ENCODE results near the gene KLHL42. TPM values are rescaled to one million over a fixed set of nuclear protein-coding genes. Genes with fewer than 3 reads are reported as not detected.

KLHL42 gene
- total and polyA plus RNA-seq, 2 of the 8 experiments (the other 6 are each of a cell fraction or from before 2014, with no cell fraction given): 13.6 to 21.6 TPM

- H2BK12ac ChIP-seq (ENCODE audit: low read depth, low read length): no peak overlapping the region
- no peaks in the 10 kb centered on the region for H4K20me1 ChIP-seq (replicated peaks in 1 of 2; ENCODE audit: control insufficient read depth in 1 of 2, insufficient read depth in 2 of 2, low read length in 2 of 2)
- H3K79me2 ChIP-seq (ENCODE audit: control insufficient read depth in 1 of 2, insufficient read depth in 2 of 2, low read length in 2 of 2): no peaks in the 10 kb centered on the region
- H3K36me3 ChIP-seq (ENCODE audit: control insufficient read depth in 2 of 4, insufficient read depth in 4 of 4, low read length in 3 of 4): no peaks in the 10 kb centered on the region
- H3K23me2 ChIP-seq (ENCODE audit: low read depth, low read length): no peaks in the 10 kb centered on the region; the same call in 1 of the 2 replicates
- FAIRE-seq (no peak), DNase-seq (ENCODE audit: low read depth in 1 of 2, low spot score in 2 of 2) (no peak)
- H2AFZ ChIP-seq (ENCODE audit: low read length): no peak overlapping the region
- no peak overlapping the region for H4K91ac ChIP-seq (replicated peaks; ENCODE audit: insufficient read length, low read length)
- H2BK120ac ChIP-seq (replicated peaks; ENCODE audit: low read depth, low read length): no peak overlapping the region
- 87% methylated on average over 2 of the region's 2 CpGs; no CpG with 5 or more reads in 1 of the 2 experiments for WGBS, 2 experiments (ENCODE audit: extremely low coverage in 1 of 2, insufficient coverage in 1 of 2, insufficient read length in 1 of 2, insufficient replicate concordance in 2 of 2, low coverage in 1 of 2, low lambda C conversion rate in 2 of 2, missing lambda C conversion rate in 1 of 2)
- H3K4me1 ChIP-seq (replicated peaks in 1 of 4; ENCODE audit: control insufficient read depth in 3 of 4, insufficient read depth in 4 of 4, low read length in 3 of 4): no peaks in the 10 kb centered on the region
- no peak overlapping the region for H3K18ac ChIP-seq (ENCODE audit: extremely low read depth, low read length)
- no peak overlapping the region for H4K8ac ChIP-seq (ENCODE audit: extremely low read depth, insufficient read depth, low read length)
- POLR2A ChIA-PET (ENCODE audit: partially characterized antibody): no interaction called here
- H3K27ac ChIP-seq (ENCODE audit: low read depth, low read length): no peak overlapping the region
- H2BK5ac ChIP-seq (ENCODE audit: low read depth, low read length): no peak overlapping the region
- H3K27me3 ChIP-seq (replicated peaks in 1 of 4; ENCODE audit: control insufficient read depth in 3 of 4, extremely low read depth in 1 of 4, insufficient read depth in 3 of 4, low read length in 3 of 4): no peaks in the 10 kb centered on the region; a peak in 1 of 7 replicates
- H2AK5ac ChIP-seq (ENCODE audit: low read depth, low read length): no peak overlapping the region
- H3K79me1 ChIP-seq (ENCODE audit: low read depth, low read length): no peaks in the 10 kb centered on the region
- H3K4ac ChIP-seq (replicated peaks; ENCODE audit: insufficient read length, low read depth, low read length): no peak overlapping the region
- H3K23ac ChIP-seq (ENCODE audit: insufficient read length): no peak overlapping the region
- no peak overlapping the region for H3K56ac ChIP-seq (replicated peaks; ENCODE audit: insufficient read length, low read depth, low read length)
- H4K5ac ChIP-seq (ENCODE audit: insufficient read length, low read depth, low read length): no peak overlapping the region
- no peak overlapping the region for H3K14ac ChIP-seq (ENCODE audit: insufficient read length)
- no peak overlapping the region for H3K4me3 ChIP-seq (ENCODE audit: extremely low read depth in 1 of 4, insufficient read depth in 2 of 4, low read depth in 3 of 4, low read length in 4 of 4)
- H3K4me2 ChIP-seq (ENCODE audit: insufficient read depth in 1 of 2, low read depth in 2 of 2, low read length in 2 of 2): no peak overlapping the region
- CTCF ChIA-PET (ENCODE audit: partially characterized antibody): interaction anchor here (1.0 to 1.7 kb wide), 3 partner anchors 24 to 93 kb away, joined by 3 to 6 read pairs (median 3); no protein-coding TSS in a partner anchor
- TF ChIP-seq POU5F1 (IDR thresholded peaks at IDR 0.05; ENCODE audit: low read depth, low read length) (no peak), SIN3A (conservative IDR thresholded peaks at IDR 0.05 in 1 of 2, IDR thresholded peaks at IDR 0.05 in 1 of 2; ENCODE audit: low read depth in 1 of 2, low read length in 2 of 2) (no peak), SIX5 (IDR thresholded peaks at IDR 0.05; ENCODE audit: low read depth, low read length) (no peak), CBX5 (IDR thresholded peaks at IDR 0.05; ENCODE audit: low read depth, low read length) (no peak), TAF1 (IDR thresholded peaks at IDR 0.05; ENCODE audit: low read depth, low read length) (no peak)
- H3K9me3 ChIP-seq (ENCODE audit: insufficient read depth in 2 of 2, low read depth in 1 of 2, low read length in 1 of 2): no peaks in the 10 kb centered on the region
- H3K9ac ChIP-seq (replicated peaks in 1 of 4; ENCODE audit: extremely low read depth in 1 of 4, low read depth in 3 of 4, low read length in 3 of 4): no peak overlapping the region
- H2BK20ac ChIP-seq (ENCODE audit: low read length): no peak overlapping the region
- no peak overlapping the region for H2BK15ac ChIP-seq (ENCODE audit: low read length)
Measured at GRCh38 chr12:27845187-27845586, 65.2 kb downstream of the KLHL42 start.

All from H1 (cell line).